ENCODE data around the gene HTR3A. TPM values are rescaled to one million over a fixed set of nuclear protein-coding genes. Genes with fewer than 3 reads are reported as not detected.
A peak's percentile ranks its signal among the peaks of the same experiment; 100 is the strongest.

The HTR3A gene
- total and polyA plus RNA-seq, 2 donors (not counting 1 experiment from before 2014, with no cell fraction given), result not detected

DNA sequence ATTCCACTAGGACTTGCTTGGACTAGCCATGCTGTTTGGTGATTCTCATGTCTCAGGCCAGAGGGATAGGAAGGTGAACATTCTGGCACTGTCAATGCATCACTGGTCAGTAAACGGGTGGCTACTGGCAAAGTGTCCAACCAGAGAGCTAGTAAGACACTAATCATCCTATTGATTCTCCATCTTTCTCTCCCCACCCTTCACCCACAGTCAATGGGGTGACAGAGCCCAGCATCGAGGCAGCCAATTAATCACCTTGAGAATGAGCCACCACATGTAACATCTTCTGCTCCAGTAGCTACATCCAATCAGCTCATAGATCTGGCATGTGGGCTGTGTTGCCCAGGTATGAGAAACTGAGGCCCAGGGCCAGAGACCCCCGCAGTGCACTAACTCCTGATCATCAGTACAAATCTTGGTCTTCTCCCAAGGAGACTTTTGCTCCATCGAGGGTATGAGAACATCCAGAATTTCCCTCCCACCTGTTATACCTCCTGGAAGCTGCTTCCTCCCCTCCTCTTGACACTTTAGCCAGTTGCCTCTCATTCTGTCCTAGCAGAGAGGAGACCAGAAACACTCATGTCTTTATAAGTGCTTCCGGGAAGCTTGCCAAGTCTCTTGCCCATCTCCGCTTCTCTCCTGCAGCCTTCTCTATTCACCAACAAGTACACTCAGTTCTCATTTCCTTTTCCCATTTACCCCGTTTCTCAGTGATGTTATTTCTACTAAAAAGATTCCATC lies 17.0 kb downstream of the HTR3A start:
- H3K27me3 ChIP-seq (ENCODE audit: control insufficient read depth, insufficient read depth, low read length), result no peaks in the 10 kb centered on the region
- H2AFZ ChIP-seq (ENCODE audit: low read length), result no peak overlapping the region
- no peak overlapping the region for H3K27ac ChIP-seq (ENCODE audit: insufficient read depth, low read length)
- H3K36me3 ChIP-seq (ENCODE audit: control insufficient read depth, insufficient read depth, low read length), result no peaks in the 10 kb centered on the region
- H3K9me3 ChIP-seq (ENCODE audit: control insufficient read depth, insufficient read depth, low read depth, low read length), result no peaks in the 10 kb centered on the region
- no peaks in the 10 kb centered on the region for H3K79me2 ChIP-seq (ENCODE audit: control insufficient read depth, insufficient read depth, low read length)
- no peaks in the 10 kb centered on the region for H3K4me1 ChIP-seq (ENCODE audit: control insufficient read depth, extremely low read depth, insufficient read depth, low read length)
- H3K4me3 ChIP-seq (replicated peaks in 1 of 4; ENCODE audit: control extremely low read depth in 1 of 4, insufficient read depth in 1 of 4, low read depth in 3 of 4, low read length in 4 of 4), result no peak overlapping the region
- no peak overlapping the region for H3K4me2 ChIP-seq (ENCODE audit: extremely low read depth, insufficient read depth, low read length)
- no peak for TF ChIP-seq EZH2 (IDR thresholded peaks at IDR 0.05; ENCODE audit: low read length, missing control alignments)
- TF ChIP-seq, protein P1, sequence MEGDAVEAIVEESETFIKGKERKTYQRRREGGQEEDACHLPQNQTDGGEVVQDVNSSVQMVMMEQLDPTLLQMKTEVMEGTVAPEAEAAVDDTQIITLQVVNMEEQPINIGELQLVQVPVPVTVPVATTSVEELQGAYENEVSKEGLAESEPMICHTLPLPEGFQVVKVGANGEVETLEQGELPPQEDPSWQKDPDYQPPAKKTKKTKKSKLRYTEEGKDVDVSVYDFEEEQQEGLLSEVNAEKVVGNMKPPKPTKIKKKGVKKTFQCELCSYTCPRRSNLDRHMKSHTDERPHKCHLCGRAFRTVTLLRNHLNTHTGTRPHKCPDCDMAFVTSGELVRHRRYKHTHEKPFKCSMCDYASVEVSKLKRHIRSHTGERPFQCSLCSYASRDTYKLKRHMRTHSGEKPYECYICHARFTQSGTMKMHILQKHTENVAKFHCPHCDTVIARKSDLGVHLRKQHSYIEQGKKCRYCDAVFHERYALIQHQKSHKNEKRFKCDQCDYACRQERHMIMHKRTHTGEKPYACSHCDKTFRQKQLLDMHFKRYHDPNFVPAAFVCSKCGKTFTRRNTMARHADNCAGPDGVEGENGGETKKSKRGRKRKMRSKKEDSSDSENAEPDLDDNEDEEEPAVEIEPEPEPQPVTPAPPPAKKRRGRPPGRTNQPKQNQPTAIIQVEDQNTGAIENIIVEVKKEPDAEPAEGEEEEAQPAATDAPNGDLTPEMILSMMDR (conservative IDR thresholded peaks at IDR 0.05 in 1 of 2, IDR thresholded peaks at IDR 0.05 in 1 of 2; ENCODE audit: low read depth in 1 of 2, low read length in 2 of 2), result no peak
- DNase-seq (ENCODE audit: low read depth in 2 of 2), result peak in 1 of 2 donors; percentile 20
- no peaks in the 10 kb centered on the region for H4K20me1 ChIP-seq (ENCODE audit: control insufficient read depth, extremely low read depth, insufficient read depth, low read length)
- H3K9ac ChIP-seq (ENCODE audit: insufficient read depth, low read length), result no peak overlapping the region

DNA sequence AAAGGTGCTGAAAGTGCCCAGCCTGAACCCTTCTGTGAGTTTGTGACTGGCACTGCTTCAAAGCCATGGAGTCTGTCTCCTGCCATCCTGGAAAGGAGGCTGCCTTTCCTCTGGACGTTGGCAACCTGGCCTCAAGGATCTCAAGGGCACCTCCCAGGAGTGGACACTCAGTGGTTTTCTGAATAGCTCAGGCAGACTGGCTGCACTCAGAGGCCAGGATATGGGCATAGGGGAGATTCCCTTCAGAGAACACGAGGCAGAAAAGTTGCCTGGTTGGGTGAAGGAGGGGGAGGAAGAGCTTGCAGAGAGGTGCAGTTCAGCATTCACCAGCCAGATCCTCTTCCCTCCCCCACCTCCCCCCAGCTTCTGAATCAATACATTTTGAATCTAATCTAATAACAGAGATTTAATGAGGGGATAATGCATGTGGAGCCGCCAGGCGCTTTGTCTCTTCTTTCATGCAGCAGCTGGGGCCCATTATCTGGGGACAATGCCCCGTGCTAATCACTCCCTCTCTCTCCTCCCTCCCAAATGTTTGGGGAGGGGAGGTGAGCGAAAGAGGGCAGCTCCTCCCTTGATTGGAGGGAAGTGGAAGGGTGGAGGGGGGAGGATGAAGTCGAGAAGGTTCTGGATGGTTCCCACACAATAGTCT lies 17.7 kb downstream of the HTR3A start:
- no peaks in the 10 kb centered on the region for H3K4me1 ChIP-seq (ENCODE audit: control insufficient read depth, extremely low read depth, insufficient read depth, low read length)
- no peaks in the 10 kb centered on the region for H3K36me3 ChIP-seq (ENCODE audit: control insufficient read depth, insufficient read depth, low read length)
- no peaks in the 10 kb centered on the region for H3K27me3 ChIP-seq (ENCODE audit: control insufficient read depth, insufficient read depth, low read length)
- no peak overlapping the region for H3K4me3 ChIP-seq (replicated peaks in 1 of 4; ENCODE audit: control extremely low read depth in 1 of 4, insufficient read depth in 1 of 4, low read depth in 3 of 4, low read length in 4 of 4)
- H4K20me1 ChIP-seq (ENCODE audit: control insufficient read depth, extremely low read depth, insufficient read depth, low read length), result no peaks in the 10 kb centered on the region
- DNase-seq (ENCODE audit: low read depth in 2 of 2), result no peak
- H3K9me3 ChIP-seq (ENCODE audit: control insufficient read depth, insufficient read depth, low read depth, low read length), result no peaks in the 10 kb centered on the region
- no peak overlapping the region for H3K4me2 ChIP-seq (ENCODE audit: extremely low read depth, insufficient read depth, low read length)
- H3K9ac ChIP-seq (ENCODE audit: insufficient read depth, low read length), result no peak overlapping the region
- no peak for TF ChIP-seq EZH2 (IDR thresholded peaks at IDR 0.05; ENCODE audit: low read length, missing control alignments)
- TF ChIP-seq, protein P1 (conservative IDR thresholded peaks at IDR 0.05 in 1 of 2, IDR thresholded peaks at IDR 0.05 in 1 of 2; ENCODE audit: low read depth in 1 of 2, low read length in 2 of 2), result no peak
- H3K27ac ChIP-seq (ENCODE audit: insufficient read depth, low read length), result no peak overlapping the region
- no peak overlapping the region for H2AFZ ChIP-seq (ENCODE audit: low read length)
- H3K79me2 ChIP-seq (ENCODE audit: control insufficient read depth, insufficient read depth, low read length), result no peaks in the 10 kb centered on the region

DNA sequence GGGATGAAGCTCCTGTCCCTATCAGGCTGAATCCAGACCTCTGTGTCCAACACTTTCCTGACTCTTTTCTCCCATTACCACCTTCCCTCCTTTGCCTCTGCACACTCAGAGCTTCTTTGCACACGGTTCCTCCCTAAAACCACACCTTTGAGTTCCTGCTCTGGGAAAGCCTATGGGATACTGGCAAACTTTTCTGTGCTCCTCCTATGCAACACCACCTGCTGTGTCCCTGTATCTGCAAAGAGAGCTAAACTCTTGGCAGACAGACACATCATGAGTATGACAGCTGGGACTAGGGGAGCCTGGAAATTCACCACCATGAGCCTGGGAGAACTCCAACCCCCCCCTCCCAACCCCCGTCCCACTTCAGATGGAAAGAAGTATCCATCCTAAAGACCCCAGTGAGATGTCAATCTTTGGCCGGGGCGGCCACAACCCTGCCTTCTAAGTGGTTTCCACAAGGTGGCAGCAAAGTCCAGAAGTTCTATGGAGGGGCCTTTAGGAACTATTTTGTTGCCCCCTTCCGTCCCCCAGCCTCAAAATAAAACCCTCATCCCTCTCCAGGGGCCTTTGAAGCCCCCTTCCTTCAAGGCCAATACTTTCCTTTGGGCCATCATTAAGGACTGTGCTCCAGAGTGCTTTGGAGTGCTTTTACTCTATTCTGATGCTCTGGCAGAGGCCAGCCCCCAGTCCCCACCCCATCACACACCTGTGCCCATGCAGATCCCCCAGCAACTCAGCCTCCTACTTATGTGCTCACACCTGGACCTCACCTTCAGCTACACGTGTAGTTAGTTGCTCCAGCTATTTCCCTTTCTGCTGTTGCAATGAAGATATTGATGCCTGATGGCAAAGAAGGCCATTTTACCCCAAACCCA lies 19.4 kb downstream of the HTR3A start:
- peak in 1 of 2 donors; percentile 17 for DNase-seq (ENCODE audit: low read depth in 2 of 2)
- Histone ChIP-seq H3K9me3 (ENCODE audit: control insufficient read depth, insufficient read depth, low read depth, low read length) (no peaks in the 10 kb centered on the region), H3K27ac (ENCODE audit: insufficient read depth, low read length) (no peak overlapping the region), H3K4me1 (ENCODE audit: control insufficient read depth, extremely low read depth, insufficient read depth, low read length) (no peaks in the 10 kb centered on the region), H3K27me3 (ENCODE audit: control insufficient read depth, insufficient read depth, low read length) (no peaks in the 10 kb centered on the region), H3K36me3 (ENCODE audit: control insufficient read depth, insufficient read depth, low read length) (no peaks in the 10 kb centered on the region), H3K4me2 (ENCODE audit: extremely low read depth, insufficient read depth, low read length) (no peak overlapping the region), H3K79me2 (ENCODE audit: control insufficient read depth, insufficient read depth, low read length) (no peaks in the 10 kb centered on the region), H4K20me1 (ENCODE audit: control insufficient read depth, extremely low read depth, insufficient read depth, low read length) (no peaks in the 10 kb centered on the region), H3K4me3 (replicated peaks in 1 of 4; ENCODE audit: control extremely low read depth in 1 of 4, insufficient read depth in 1 of 4, low read depth in 3 of 4, low read length in 4 of 4) (no peak overlapping the region), H2AFZ (ENCODE audit: low read length) (no peak overlapping the region), H3K9ac (ENCODE audit: insufficient read depth, low read length) (no peak overlapping the region)
- TF ChIP-seq EZH2 (IDR thresholded peaks at IDR 0.05; ENCODE audit: low read length, missing control alignments), result no peak
- TF ChIP-seq, protein P1 (conservative IDR thresholded peaks at IDR 0.05 in 1 of 2, IDR thresholded peaks at IDR 0.05 in 1 of 2; ENCODE audit: low read depth in 1 of 2, low read length in 2 of 2), result peak; percentile 66 to 76
